ENCODE measurements around the gene SLC9A9. TPM values are rescaled to one million over a fixed set of nuclear protein-coding genes. Genes with fewer than 3 reads are reported as not detected.

SLC9A9 gene
- total RNA-seq, 2 donors from 2014 or later: 1.3 to 3.7 TPM

- H3K9ac ChIP-seq (ENCODE audit: extremely low read depth, low read length, poor library complexity, severe bottlenecking): no peak overlapping the region
- no peak overlapping the region for H3K27ac ChIP-seq (ENCODE audit: low read depth, low read length)
- peaks cover 8% of the 10 kb centered on the region for H3K27me3 ChIP-seq (ENCODE audit: control insufficient read depth, insufficient read depth, low read length, poor library complexity, severe bottlenecking)
- DNase-seq: no peak
- Mint-ChIP-seq H3K4me3 (no peak overlapping the region), H3K36me3 (ENCODE audit: low read depth) (no peaks in the 10 kb centered on the region), H3K4me1 (no peaks in the 10 kb centered on the region), H3K27ac (no peak overlapping the region), H3K9me3 (peaks cover 3% of the 10 kb centered on the region), H3K27me3 (ENCODE audit: insufficient read depth) (no peaks in the 10 kb centered on the region)
- no peak for TF ChIP-seq CTCF (conservative IDR thresholded peaks at IDR 0.05)
- H3K4me1 ChIP-seq (ENCODE audit: control insufficient read depth, insufficient read depth, low read length): no peaks in the 10 kb centered on the region
- no peaks in the 10 kb centered on the region for H3K9me3 ChIP-seq (ENCODE audit: control insufficient read depth, low read length)
- H3K36me3 ChIP-seq (ENCODE audit: control insufficient read depth, insufficient read depth, low read length): no peaks in the 10 kb centered on the region
- 100% methylated on average over 2 of the region's 2 CpGs for WGBS, 2 experiments (ENCODE audit: insufficient coverage in 1 of 2, insufficient read length in 1 of 2)
- H3K4me3 ChIP-seq (ENCODE audit: low read length): no peak overlapping the region
These were observed 508.8 kb downstream of the SLC9A9 start for GRCh38 chr3:143339451-143339850.

- Mint-ChIP-seq H3K4me1 (no peaks in the 10 kb centered on the region), H3K36me3 (ENCODE audit: low read depth) (no peaks in the 10 kb centered on the region), H3K4me3 (no peak overlapping the region), H3K27ac (no peak overlapping the region), H3K27me3 (ENCODE audit: insufficient read depth) (no peaks in the 10 kb centered on the region), H3K9me3 (peaks cover 3% of the 10 kb centered on the region)
- peaks cover 8% of the 10 kb centered on the region for H3K27me3 ChIP-seq (ENCODE audit: control insufficient read depth, insufficient read depth, low read length, poor library complexity, severe bottlenecking)
- H3K4me3 ChIP-seq (ENCODE audit: low read length): no peak overlapping the region
- 65 to 75% methylated on average over 2 of the region's 2 CpGs for WGBS, 2 experiments (ENCODE audit: insufficient coverage in 1 of 2, insufficient read length in 1 of 2)
- no peaks in the 10 kb centered on the region for H3K9me3 ChIP-seq (ENCODE audit: control insufficient read depth, low read length)
- no peak for DNase-seq
- no peak overlapping the region for H3K27ac ChIP-seq (ENCODE audit: low read depth, low read length)
- TF ChIP-seq CTCF (conservative IDR thresholded peaks at IDR 0.05): no peak
- H3K36me3 ChIP-seq (ENCODE audit: control insufficient read depth, insufficient read depth, low read length): no peaks in the 10 kb centered on the region
- H3K4me1 ChIP-seq (ENCODE audit: control insufficient read depth, insufficient read depth, low read length): no peaks in the 10 kb centered on the region
- no peak overlapping the region for H3K9ac ChIP-seq (ENCODE audit: extremely low read depth, low read length, poor library complexity, severe bottlenecking)
These were observed 510.9 kb downstream of the SLC9A9 start for GRCh38 chr3:143337387-143337786.

- Mint-ChIP-seq H3K27ac (no peak overlapping the region), H3K36me3 (ENCODE audit: low read depth) (no peaks in the 10 kb centered on the region), H3K4me3 (no peak overlapping the region), H3K4me1 (peaks cover 4% of the 10 kb centered on the region), H3K9me3 (peaks cover 3% of the 10 kb centered on the region), H3K27me3 (ENCODE audit: insufficient read depth) (no peaks in the 10 kb centered on the region)
- Histone ChIP-seq H3K36me3 (ENCODE audit: control insufficient read depth, insufficient read depth, low read length) (no peaks in the 10 kb centered on the region), H3K4me1 (ENCODE audit: control insufficient read depth, insufficient read depth, low read length) (no peaks in the 10 kb centered on the region), H3K27ac (ENCODE audit: low read depth, low read length) (no peak overlapping the region), H3K4me3 (ENCODE audit: low read length) (no peak overlapping the region), H3K27me3 (ENCODE audit: control insufficient read depth, insufficient read depth, low read length, poor library complexity, severe bottlenecking) (peaks cover 8% of the 10 kb centered on the region), H3K9ac (ENCODE audit: extremely low read depth, low read length, poor library complexity, severe bottlenecking) (no peak overlapping the region), H3K9me3 (ENCODE audit: control insufficient read depth, low read length) (no peaks in the 10 kb centered on the region)
- DNase-seq: no peak
- 91 to 100% methylated on average over 3 to 4 of the region's 4 CpGs for WGBS, 2 experiments (ENCODE audit: insufficient coverage in 1 of 2, insufficient read length in 1 of 2)
- TF ChIP-seq CTCF (conservative IDR thresholded peaks at IDR 0.05): no peak
These were observed 514.0 kb downstream of the SLC9A9 start for GRCh38 chr3:143334231-143334630.
